SH-SY5Y (cell line): ENCODE measurements around the gene NPL.

ENCODE experiments used
- GATA2 ChIP-seq: IDR thresholded peaks from 2 replicates; pipeline ENCODE4 v1.6.1; 2011; ENCODE audit warnings: mild to moderate bottlenecking, low read depth, low read length
- GATA3 ChIP-seq: IDR thresholded peaks from 2 replicates; pipeline ENCODE4 v1.6.1; 2011; ENCODE audit warnings: low read depth, mild to moderate bottlenecking, low read length, moderate library complexity

GRCh38 chr1:182754543-182755314 is 34.8 kb upstream of the NPL start:
- no peak for TF ChIP-seq GATA2
- TF ChIP-seq GATA3 = no peak
